Hematopoietic multipotent progenitor cell treated with erythropoietin and hydrocortisone succinate and interleukin-3 and kit ligand, for 6 days (in vitro differentiated cells): Measurements from ENCODE around the gene AJM1.

Source experiments
- DNase-seq: peaks from one replicate; pipeline ENCODE4 v3.0.0-alpha.2; 2015

AJM1 gene

DNA sequence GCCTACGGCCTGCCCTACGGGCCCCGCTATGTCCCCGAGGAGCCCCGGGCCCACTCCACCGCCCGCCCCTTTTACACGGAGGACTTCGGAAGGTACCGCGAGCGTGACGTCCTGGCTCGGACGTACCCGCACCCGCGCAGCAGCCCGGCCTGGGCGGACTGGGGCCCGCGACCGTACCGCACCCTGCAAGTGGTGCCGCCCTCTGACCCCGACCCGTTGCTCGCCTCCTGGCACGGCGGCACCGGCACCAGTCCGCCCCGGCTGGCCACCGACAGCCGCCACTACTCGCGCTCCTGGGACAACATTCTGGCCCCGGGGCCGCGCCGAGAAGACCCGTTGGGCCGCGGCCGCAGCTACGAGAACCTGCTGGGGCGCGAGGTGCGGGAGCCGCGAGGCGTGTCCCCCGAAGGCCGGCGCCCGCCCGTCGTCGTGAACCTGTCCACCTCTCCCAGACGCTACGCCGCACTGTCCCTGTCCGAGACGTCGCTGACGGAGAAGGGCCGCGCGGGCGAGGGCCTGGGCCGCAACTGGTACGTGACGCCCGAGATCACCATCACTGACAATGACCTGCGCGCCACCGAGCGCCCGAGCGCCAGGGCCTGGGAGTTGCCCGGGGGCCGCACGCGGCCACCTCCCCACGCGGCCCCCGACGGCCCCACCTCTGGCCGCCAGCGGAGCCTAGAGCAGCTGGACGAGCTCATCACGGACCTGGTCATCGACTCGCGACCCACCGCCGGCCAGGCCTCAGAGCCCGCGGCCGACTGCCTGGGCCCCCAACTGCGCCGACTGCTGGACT lies 3.4 kb downstream of the AJM1 start:
- no peak for DNase-seq

DNA sequence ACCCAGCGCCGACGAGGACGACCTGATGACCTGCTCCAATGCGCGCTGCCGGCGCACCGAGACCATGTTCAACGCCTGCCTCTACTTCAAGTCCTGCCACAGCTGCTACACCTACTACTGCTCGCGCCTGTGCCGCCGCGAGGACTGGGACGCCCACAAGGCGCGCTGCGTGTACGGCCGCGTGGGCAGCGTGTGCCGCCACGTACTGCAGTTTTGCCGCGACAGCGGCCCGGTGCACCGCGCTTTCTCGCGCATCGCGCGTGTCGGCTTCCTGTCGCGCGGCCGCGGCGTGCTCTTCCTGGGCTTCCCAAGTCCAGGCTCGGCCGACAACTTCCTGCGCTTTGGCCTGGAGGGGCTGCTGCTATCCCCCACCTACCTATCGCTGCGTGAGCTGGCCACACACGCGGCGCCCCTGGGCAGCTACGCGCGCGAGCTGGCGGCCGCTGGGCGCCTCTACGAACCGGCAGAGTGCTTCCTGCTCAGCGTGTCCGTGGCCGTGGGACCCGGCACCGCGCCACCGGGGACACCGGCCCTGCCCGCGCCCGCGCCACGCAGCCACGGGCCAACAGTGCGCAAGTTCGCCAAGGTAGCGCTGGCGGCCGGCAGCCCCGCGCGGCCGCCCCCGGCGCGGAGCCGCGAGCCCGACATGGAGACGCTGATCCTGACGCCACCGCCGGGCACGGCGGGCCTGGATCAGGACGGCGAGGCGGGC lies 4.3 kb downstream of the AJM1 start:
- peak; percentile 34 for DNase-seq

DNA sequence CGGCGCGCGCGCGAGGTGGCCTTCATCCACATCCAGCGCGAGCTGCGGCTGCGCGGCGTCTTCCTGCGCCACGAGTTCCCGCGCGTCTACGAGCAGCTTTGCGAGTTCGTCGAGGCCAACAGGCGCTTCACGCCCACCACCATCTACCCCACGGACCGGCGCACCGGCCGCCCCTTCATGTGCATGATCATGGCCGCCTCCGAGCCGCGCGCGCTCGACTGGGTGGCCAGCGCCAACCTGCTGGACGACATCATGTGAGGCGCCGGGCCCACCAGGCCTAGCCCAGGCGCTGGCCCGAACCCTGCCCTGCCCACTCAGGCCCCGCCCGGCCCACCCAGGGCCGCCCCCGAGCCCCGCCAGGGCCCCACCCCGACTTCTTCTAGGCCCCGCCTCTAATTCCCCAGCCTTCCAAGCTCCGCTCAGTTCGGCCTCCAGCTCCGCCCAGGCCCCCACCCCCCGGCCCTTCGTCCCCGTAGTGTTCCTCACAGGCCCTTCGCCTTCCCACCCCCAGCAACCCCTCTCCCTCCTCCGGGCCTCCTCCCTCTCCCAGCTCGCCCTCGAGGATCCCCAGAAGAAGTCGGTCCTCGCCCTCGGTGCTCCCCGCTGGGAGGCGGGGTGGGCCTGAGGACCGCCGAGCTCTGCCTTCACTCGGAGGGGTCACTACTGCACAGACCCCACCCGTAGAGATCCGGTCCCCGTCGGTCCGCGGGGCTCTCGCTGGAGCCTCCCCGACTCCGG lies 5.0 kb downstream of the AJM1 start:
- DNase-seq = peak; percentile 81

GRCh38 chr9:136847826-136848392 lies 5.6 kb downstream of the AJM1 start:
- DNase-seq = peak; percentile 92

GRCh38 chr9:136848393-136849037 lies 6.2 kb downstream of the AJM1 start:
- DNase-seq = peak; percentile 72

- DNase-seq = peak; percentile 99
Observed at GRCh38 chr9:136849038-136849959, 7.0 kb downstream of the AJM1 start, which contains the start of gene PHPT1. PHPT1 (plus strand) TSS chr9:136849409; CDS start chr9:136849431, 22 bp downstream.

DNA sequence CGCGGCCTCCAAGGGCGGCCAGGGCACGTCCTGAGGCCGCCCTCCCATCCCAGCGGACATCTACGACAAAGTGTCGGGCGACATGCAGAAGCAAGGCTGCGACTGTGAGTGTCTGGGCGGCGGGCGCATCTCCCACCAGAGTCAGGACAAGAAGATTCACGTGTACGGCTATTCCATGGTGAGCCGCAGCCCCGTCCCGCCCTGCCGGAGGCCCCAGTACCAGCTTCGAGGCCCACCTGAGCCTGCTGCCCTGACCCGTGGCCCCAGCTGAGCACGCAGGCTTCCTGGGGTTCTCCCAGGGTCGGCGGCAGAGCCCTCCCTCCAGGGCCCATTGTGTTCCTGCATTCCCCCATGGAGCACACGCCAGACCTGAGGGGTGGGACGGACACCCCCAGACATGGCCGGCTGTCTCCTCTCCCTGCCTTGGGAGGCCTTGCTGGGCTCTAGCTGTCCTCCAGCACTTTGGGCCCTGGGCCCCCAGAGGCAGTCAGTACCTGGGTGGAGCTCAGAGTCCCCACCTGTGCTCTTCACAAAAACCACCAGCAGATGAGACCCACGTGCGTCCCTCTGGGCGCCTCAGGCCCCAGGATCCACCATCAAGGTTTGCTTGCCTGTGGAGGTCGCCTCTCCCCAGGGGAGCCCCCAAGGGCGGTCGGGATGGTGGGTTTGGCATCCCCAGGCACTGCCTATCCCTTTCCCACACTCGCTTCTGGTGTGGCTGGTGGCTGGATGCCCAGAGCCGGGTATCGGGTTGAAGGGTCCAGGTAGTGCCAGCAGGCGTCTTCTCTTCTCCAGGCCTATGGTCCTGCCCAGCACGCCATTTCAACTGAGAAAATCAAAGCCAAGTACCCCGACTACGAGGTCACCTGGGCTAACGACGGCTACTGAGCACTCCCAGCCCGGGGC lies 7.9 kb downstream of the AJM1 start:
- no peak for DNase-seq

DNA sequence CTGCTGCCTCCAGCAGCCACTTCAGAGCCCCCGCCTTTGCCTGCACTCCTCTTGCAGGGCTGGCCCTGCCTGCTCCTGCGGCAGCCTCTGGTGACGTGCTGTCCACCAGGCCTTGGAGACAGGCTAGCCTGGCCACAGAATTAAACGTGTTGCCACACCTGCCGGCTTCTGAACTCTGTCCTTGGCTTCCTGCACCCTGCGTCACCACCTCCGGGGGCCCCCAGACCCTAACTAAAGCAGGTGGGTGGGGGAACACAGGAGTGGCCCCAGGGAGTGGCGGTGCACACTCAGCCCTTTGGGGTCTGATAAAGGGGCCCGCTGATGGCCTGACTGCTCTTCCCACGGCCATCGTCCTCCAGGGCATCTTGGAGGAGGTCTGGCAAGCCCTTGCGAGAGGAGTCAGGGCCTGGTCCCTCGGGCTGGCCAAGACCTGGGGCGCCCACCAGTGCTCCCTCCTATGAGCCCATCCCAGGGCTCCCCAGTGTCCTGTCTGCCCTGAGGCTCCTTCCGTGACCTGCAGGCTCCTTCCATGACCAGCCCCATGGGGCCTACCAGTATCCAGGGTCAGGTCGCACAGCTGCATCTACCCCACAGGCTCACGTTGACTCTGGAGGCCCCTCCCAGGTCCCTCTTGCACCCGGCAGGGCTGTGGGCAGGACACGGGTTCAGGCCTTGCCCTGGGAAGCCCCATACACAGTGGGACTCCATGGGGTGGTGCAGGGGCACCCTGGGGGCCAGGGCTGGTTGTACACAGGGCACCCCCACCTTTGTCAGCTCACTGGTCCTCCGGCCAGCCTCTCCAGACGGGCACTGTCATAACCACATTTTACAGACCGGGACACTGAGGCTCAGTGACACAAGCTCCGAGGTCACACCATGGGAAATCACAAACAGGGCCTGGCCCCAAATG lies 8.8 kb downstream of the AJM1 start:
- no peak for DNase-seq

- no peak for DNase-seq
Observed at GRCh38 chr9:136851941-136852663, 9.8 kb downstream of the AJM1 start, which contains the start of gene MAMDC4. MAMDC4 (plus strand) TSS chr9:136852346; CDS start chr9:136852417, 71 bp downstream.

DNA sequence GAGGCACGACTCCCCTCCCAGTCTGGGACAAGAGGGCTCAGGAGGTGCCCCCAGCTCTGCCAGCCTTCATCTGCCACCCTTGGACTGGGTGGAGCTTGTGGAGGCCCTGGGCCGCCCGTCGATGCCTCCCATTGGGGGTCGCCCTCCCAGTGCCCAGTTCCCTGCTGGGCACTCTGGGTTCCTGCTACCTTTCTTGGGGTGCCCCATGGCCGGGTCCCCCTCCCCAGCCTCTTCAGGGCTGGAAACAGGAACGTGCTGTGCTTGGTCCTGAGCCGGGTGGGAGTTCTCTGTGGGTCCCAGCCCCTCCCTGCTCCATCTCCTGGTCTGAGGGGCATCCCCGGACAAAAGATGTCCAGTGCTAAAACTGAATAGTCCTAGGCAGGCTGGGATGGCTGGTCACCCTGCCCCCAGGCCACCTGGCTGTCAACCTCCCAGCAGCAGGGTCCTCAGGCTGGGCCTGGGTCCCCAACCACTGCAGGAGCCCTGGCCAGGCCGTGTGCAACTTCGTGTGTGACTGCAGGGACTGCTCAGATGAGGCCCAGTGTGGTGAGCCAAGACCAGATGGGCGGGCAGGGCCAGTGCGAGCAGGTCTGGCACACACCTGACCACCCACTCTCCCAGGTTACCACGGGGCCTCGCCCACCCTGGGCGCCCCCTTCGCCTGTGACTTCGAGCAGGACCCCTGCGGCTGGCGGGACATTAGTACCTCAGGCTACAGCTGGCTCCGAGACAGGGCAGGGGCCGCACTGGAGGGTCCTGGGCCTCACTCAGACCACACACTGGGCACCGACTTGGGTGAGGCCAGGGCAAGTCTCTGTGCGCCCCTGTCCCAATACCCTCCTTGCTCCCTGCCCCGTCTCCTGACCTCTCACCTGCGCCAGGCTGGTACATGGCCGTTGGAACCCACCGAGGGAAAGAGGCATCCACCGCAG lies 10.7 kb downstream of the AJM1 start:
- DNase-seq = no peak

DNA sequence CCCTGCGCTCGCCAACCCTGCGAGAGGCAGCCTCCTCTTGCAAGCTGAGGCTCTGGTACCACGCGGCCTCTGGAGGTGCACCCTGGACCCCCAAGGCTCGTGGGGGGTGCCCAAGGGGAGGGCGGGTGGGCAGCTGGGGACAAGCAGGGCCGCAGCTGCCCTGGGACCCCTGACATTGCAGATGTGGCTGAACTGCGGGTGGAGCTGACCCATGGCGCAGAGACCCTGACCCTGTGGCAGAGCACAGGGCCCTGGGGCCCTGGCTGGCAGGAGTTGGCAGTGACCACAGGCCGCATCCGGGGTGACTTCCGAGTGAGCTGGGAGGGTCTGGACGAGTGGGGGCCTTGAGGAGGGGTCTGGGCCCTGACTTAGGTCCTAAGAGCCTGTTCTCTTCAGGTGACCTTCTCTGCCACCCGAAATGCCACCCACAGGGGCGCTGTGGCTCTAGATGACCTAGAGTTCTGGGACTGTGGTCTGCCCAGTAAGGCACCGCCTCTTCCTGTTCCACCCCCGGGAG lies 11.4 kb downstream of the AJM1 start:
- no peak for DNase-seq

DNA sequence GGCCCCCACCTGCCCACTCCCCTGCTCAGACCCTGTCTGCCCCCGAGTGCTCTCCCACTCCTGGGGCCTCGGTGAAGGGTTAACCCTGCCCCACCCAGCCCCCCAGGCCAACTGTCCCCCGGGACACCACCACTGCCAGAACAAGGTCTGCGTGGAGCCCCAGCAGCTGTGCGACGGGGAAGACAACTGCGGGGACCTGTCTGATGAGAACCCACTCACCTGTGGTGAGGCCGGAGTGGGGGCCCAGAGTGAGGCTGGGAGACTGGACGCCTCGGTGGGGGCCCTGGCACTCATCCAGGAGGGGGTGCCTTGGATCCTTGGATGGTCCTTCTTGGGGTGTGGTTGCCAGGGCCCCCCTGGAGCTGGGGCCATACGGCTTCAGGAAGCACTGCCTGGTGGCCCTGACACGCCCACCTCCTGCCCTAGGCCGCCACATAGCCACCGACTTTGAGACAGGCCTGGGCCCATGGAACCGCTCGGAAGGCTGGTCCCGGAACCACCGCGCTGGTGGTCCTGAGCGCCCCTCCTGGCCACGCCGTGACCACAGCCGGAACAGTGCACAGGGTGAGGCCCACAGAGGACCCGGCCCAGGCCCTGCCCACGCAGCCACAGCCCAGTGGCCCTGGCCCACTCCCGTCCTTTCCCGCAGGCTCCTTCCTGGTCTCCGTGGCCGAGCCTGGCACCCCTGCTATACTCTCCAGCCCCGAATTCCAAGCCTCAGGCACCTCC lies 12.0 kb downstream of the AJM1 start:
- no peak for DNase-seq

DNA sequence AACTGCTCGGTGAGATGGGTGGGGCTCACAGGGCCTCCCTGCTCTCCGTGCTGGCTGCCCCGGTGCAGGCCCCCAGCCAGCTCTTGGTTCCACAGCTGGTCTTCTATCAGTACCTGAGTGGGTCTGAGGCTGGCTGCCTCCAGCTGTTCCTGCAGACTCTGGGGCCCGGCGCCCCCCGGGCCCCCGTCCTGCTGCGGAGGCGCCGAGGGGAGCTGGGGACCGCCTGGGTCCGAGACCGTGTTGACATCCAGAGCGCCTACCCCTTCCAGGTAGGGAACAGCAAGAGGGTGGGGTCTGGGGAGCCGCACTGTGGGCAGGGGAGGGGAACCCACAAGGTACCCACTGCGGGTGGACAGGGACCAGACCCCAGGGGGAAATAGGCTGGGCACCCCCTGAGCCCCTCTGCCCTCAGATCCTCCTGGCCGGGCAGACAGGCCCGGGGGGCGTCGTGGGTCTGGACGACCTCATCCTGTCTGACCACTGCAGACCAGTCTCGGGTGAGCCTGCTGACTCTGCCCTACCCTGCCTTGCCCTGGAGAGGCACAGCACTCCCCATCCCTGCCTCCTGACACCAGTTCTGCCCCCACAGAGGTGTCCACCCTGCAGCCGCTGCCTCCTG lies 12.7 kb downstream of the AJM1 start:
- DNase-seq = no peak

DNA sequence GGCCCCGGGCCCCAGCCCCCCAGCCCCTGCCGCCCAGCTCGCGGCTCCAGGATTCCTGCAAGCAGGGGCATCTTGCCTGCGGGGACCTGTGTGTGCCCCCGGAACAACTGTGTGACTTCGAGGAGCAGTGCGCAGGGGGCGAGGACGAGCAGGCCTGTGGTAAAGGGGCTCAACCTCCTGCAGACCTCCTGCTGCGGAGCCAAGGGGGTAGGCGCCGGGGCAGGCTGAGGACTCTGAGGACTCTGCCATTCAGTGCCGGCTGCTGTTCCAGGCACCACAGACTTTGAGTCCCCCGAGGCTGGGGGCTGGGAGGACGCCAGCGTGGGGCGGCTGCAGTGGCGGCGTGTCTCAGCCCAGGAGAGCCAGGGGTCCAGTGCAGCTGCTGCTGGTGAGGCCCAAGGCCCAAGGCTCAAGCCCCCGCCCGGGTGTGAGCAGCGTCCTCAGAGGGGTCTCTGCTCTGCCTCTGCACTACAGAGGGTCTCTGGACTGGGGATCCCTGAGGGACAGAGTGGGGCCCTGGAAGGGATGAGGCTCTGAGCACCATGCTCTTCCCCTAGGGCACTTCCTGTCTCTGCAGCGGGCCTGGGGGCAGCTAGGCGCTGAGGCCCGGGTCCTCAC lies 13.3 kb downstream of the AJM1 start:
- DNase-seq = no peak

DNA sequence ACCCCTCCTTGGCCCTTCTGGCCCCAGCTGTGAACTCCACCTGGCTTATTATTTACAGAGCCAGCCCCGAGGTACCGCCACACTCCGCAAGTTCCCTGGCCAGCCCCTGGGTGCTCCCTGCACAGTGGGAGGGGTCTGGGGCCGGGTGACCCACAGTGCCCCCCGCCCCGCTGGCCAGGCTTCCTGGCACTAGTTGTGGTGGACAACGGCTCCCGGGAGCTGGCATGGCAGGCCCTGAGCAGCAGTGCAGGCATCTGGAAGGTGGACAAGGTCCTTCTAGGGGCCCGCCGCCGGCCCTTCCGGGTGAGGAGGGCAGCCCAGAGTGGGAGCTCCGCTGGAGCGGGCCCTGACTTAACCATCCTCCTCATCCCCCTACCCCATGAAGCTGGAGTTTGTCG lies 13.8 kb downstream of the AJM1 start:
- no peak for DNase-seq
